NT2/D1 (cell line): ENCODE measurements around the gene EPB41L4A.

Experiments used
- YY1 ChIP-seq: IDR thresholded peaks from 2 replicates; pipeline ENCODE4 v1.6.1; 2011; ENCODE audit not compliant: insufficient read length, insufficient read depth
- ZNF274 ChIP-seq: IDR thresholded peaks from 2 replicates; pipeline ENCODE4 v1.6.1; 2011; ENCODE audit warnings: mild to moderate bottlenecking, low read depth, low read length

DNA sequence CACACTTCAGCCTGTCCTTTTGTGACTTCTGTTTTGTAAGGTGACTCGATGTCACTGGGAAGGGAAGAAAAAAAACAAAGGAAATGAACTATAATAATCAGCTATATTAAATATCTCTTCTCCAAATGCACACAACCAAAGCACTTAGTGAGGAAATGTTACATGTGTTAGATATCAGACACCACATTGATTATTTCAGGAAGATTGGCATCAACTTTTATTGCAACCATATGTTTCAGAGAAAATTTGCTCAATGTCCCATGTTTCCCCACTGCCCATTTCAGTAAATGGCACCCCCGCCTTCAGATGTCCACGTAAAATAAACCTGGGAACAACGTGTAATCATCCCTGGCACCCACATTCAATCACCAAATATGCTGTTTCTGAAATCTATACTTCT lies 151.8 kb downstream of the EPB41L4A start:
- no peak for TF ChIP-seq YY1
- no peak for TF ChIP-seq ZNF274
